GM12878 (cell line): ENCODE results near the gene EGFL8. TPM values are rescaled to one million over a fixed set of nuclear protein-coding genes. Genes with fewer than 3 reads are reported as not detected.

Experiments
- ETV6 ChIP-seq, 2 experiments: fragments of 450-650 bp in 1 of 2; IDR thresholded peaks in 1 of 2; conservative IDR thresholded peaks in 1 of 2; 2 replicates each; pipeline ENCODE4 v1.6.1; 2014; ENCODE audit warnings: antibody characterized with exemption in 1 of 2, borderline replicate concordance in 1 of 2, low read depth in 1 of 2, mild to moderate bottlenecking in 1 of 2, moderate library complexity in 1 of 2
- MYC ChIP-seq: IDR thresholded peaks from 2 replicates; pipeline ENCODE4 v1.6.1; 2011; ENCODE audit warnings: mild to moderate bottlenecking, low read length, moderate library complexity, inconsistent platforms; ENCODE audit not compliant: insufficient read depth, insufficient replicate concordance, insufficient read length, severe bottlenecking
- STAT1 ChIP-seq: fragments of 450-650 bp; conservative IDR thresholded peaks from 2 replicates; pipeline ENCODE4 v1.6.1; 2014; ENCODE audit warnings: antibody characterized with exemption, mild to moderate bottlenecking
- polyA plus RNA-seq, 11 experiments: library from polyadenylated mRNA; depleted of rRNA in 4 of 11; unstranded in 6 of 11; stranded (reverse) in 5 of 11; fragments of >200 nt; fragmentation: Nextera tagmentation in 4 of 11; fragmentation: Illumina TruSeq in 1 of 11; extraction: Ambion mirVana in 4 of 11; extraction: Trizol in 1 of 11; gene quantifications; 1 replicate in 1 of 11; 2 replicates in 10 of 11; pipeline versions ENCODE4 v1.2.1 to v1.2.3, GENCODE V29; 2011 to 2016; ENCODE audit warnings: inconsistent platforms in 2 of 11, missing spikeins in 2 of 11, low read depth in 1 of 11
- total RNA-seq, 4 experiments: library from RNA; depleted of rRNA in 3 of 4; stranded (reverse); fragments of >200 nt in 3 of 4; fragmentation: Illumina TruSeq in 1 of 4; extraction: Trizol in 1 of 4; gene quantifications; 2 replicates each; pipeline versions ENCODE4 v1.2.1 to v1.2.3, GENCODE V29; 2013 to 2021
- TF ChIP-seq, protein P1 (sequence below): IDR thresholded peaks from 2 replicates; pipeline ENCODE4 v1.6.1; 2011; ENCODE audit warnings: borderline replicate concordance, low read depth, mild to moderate bottlenecking, moderate library complexity, mixed read lengths, low read length; ENCODE audit not compliant: insufficient read depth; ENCODE audit errors: extremely low read length
- TF ChIP-seq, protein P2 (sequence below): fragments of 450-650 bp; formaldehyde crosslinking; IDR thresholded peaks from 2 replicates; pipeline ENCODE4 v1.4.0; 2022; ENCODE audit warnings: mild to moderate bottlenecking, moderate library complexity

The EGFL8 gene
- total and polyA plus RNA-seq, 10 of the 15 experiments (the other 5 are each of a cell fraction or from before 2014, with no cell fraction given) = 0.07 to 3.5 (median 1.4) TPM

DNA sequence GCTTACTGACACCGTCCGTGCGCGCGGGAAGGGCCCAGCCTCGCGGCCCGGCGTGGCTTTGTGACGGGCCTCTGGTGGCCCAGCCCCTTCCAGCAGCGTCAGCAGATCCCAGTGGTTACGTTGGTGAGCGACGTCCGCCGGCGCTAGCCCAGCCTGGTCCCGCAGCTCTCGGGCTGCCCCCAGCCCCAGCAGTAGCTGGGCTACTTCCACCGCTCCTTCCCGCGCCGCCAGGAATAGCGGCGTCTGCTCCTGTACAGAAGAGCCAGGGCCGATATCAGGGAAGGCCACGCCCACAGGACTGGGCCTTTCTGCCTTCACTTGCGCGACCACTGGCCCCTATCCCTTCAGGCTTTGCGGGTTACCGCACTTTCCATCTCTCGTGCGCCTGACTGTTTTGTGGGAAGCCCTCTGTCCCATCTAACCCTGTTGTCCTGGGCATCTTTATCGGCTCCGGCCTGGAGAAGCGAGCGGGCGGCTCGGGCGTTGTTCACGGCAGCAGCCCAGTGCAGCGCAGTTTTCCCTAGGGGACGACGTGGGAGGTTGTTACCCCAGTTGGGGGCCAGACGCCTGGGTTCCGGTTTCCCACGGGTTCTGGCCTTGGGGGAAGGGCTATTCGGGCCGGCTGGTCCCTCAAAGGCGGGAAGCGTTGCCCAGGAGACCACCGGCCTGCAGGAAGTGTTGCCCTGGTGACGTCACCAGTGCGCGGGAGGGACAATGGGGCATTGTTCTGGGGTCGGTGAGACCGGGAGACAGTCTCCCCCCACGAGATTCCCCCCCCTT lies 31.7 kb downstream of the EGFL8 start (continued):
- TF ChIP-seq, protein P1, sequence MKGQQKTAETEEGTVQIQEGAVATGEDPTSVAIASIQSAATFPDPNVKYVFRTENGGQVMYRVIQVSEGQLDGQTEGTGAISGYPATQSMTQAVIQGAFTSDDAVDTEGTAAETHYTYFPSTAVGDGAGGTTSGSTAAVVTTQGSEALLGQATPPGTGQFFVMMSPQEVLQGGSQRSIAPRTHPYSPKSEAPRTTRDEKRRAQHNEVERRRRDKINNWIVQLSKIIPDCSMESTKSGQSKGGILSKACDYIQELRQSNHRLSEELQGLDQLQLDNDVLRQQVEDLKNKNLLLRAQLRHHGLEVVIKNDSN = no peak
- TF ChIP-seq ETV6 (conservative IDR thresholded peaks at IDR 0.05 in 1 of 2, IDR thresholded peaks at IDR 0.05 in 1 of 2; ENCODE audit: borderline replicate concordance in 1 of 2, low read depth in 1 of 2) (peak in 1 of 2 experiments; percentile 64; a peak in 2 of 4 replicates), MYC (no peak), STAT1 (no peak)
- TF ChIP-seq, protein P2, sequence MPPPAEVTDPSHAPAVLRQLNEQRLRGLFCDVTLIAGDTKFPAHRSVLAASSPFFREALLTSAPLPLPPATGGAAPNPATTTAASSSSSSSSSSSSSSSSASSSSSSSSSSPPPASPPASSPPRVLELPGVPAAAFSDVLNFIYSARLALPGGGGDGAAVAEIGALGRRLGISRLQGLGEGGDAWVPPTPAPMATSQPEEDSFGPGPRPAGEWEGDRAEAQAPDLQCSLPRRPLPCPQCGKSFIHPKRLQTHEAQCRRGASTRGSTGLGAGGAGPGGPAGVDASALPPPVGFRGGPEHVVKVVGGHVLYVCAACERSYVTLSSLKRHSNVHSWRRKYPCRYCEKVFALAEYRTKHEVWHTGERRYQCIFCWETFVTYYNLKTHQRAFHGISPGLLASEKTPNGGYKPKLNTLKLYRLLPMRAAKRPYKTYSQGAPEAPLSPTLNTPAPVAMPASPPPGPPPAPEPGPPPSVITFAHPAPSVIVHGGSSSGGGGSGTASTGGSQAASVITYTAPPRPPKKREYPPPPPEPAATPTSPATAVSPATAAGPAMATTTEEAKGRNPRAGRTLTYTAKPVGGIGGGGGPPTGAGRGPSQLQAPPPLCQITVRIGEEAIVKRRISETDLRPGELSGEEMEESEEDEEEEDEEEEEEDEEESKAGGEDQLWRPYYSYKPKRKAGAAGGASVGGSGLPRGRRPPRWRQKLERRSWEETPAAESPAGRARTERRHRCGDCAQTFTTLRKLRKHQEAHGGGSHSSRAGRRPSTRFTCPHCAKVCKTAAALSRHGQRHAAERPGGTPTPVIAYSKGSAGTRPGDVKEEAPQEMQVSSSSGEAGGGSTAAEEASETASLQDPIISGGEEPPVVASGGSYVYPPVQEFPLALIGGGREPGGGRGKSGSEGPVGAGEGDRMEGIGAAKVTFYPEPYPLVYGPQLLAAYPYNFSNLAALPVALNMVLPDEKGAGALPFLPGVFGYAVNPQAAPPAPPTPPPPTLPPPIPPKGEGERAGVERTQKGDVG (CRISPR knock-in tag) = peak; percentile 70; the same call in 1 of the 2 replicates
